H9 (cell line): ENCODE data around the gene PARP1. TPM values are rescaled to one million over a fixed set of nuclear protein-coding genes. Genes with fewer than 3 reads are reported as not detected.

Experiments used
- DNase-seq: peaks from one replicate; pipeline ENCODE4 v3.0.0-alpha.2; 2017
- H2AFZ ChIP-seq: one replicate; pipeline ENCODE4 v1.6.1; 2013; ENCODE audit warnings: mild to moderate bottlenecking, low read length, control low read depth, moderate library complexity
- H2AK5ac ChIP-seq: 2 replicates; pipeline ENCODE4 v1.6.1; 2013; ENCODE audit warnings: low read length, control low read depth, mixed read lengths; ENCODE audit not compliant: insufficient read length
- H2BK120ac ChIP-seq: one replicate; pipeline ENCODE4 v1.6.1; 2013; ENCODE audit warnings: low read depth, mild to moderate bottlenecking, low read length, control low read depth, inconsistent platforms; ENCODE audit not compliant: poor library complexity, severe bottlenecking
- H2BK12ac ChIP-seq: 2 replicates; pipeline ENCODE4 v1.6.1; 2013; ENCODE audit warnings: low read length, control low read depth, mixed read lengths, low read depth; ENCODE audit not compliant: insufficient read length
- H2BK15ac ChIP-seq: 2 replicates; pipeline ENCODE4 v1.6.1; 2013; ENCODE audit warnings: low read depth, low read length, control low read depth
- H2BK20ac ChIP-seq: one replicate; pipeline ENCODE4 v1.6.1; 2013; ENCODE audit warnings: low read depth, mild to moderate bottlenecking, low read length, control low read depth, inconsistent platforms; ENCODE audit not compliant: poor library complexity, severe bottlenecking
- H2BK5ac ChIP-seq: 2 replicates; pipeline ENCODE4 v1.6.1; 2013; ENCODE audit warnings: low read length, control low read depth, mixed read lengths; ENCODE audit not compliant: insufficient read length
- H3K14ac ChIP-seq: 2 replicates; pipeline ENCODE4 v1.6.1; 2013; ENCODE audit warnings: low read length, control low read depth; ENCODE audit not compliant: insufficient read depth
- H3K18ac ChIP-seq: 2 replicates; pipeline ENCODE4 v1.6.1; 2013; ENCODE audit warnings: low read depth, mild to moderate bottlenecking, mixed read lengths, low read length, control low read depth; ENCODE audit not compliant: insufficient read length
- H3K23ac ChIP-seq: 2 replicates; pipeline ENCODE4 v1.6.1; 2013; ENCODE audit warnings: low read length, control low read depth, mixed read lengths, low read depth; ENCODE audit not compliant: insufficient read length
- H3K23me2 ChIP-seq: 2 replicates; pipeline ENCODE4 v1.6.1; 2013; ENCODE audit warnings: low read depth, mild to moderate bottlenecking, mixed read lengths, low read length, control low read depth; ENCODE audit not compliant: insufficient read length, poor library complexity, severe bottlenecking
- H3K27ac ChIP-seq: 2 replicates; pipeline ENCODE4 v1.5.1; 2013; ENCODE audit warnings: low read length, control low read depth, mixed read lengths, low read depth; ENCODE audit not compliant: insufficient read length
- H3K27me3 ChIP-seq: 2 replicates; pipeline ENCODE4 v1.6.1; 2013; ENCODE audit warnings: low read length, control low read depth, inconsistent platforms; ENCODE audit not compliant: insufficient read depth
- H3K4ac ChIP-seq: 2 replicates; pipeline ENCODE4 v1.6.1; 2013; ENCODE audit warnings: low read depth, mild to moderate bottlenecking, control low read depth, inconsistent platforms, low read length, moderate library complexity
- H3K4me1 ChIP-seq: 2 replicates; pipeline ENCODE4 v1.6.1; 2013; ENCODE audit warnings: low read length, control low read depth, inconsistent platforms; ENCODE audit not compliant: insufficient read depth
- H3K4me2 ChIP-seq: 2 replicates; pipeline ENCODE4 v1.6.1; 2013; ENCODE audit warnings: low read length, control low read depth, mixed read lengths; ENCODE audit not compliant: insufficient read length, insufficient read depth
- H3K56ac ChIP-seq: 2 replicates; pipeline ENCODE4 v1.6.1; 2013; ENCODE audit warnings: low read depth, mild to moderate bottlenecking, mixed read lengths, low read length, control low read depth; ENCODE audit not compliant: insufficient read length
- H3K79me1 ChIP-seq: 2 replicates; pipeline ENCODE4 v1.6.1; 2013; ENCODE audit warnings: low read depth, mild to moderate bottlenecking, moderate library complexity, low read length, control low read depth, inconsistent platforms; ENCODE audit not compliant: insufficient read depth, poor library complexity, severe bottlenecking
- H3K79me2 ChIP-seq: 2 replicates; pipeline ENCODE4 v1.6.1; 2013; ENCODE audit warnings: low read length, control low read depth, inconsistent platforms; ENCODE audit not compliant: insufficient read depth
- H3K9ac ChIP-seq: 2 replicates; pipeline ENCODE4 v1.6.1; 2013; ENCODE audit warnings: low read length, control low read depth, mixed read lengths; ENCODE audit not compliant: insufficient read length; ENCODE audit errors: extremely low read depth
- H3K9me3 ChIP-seq: one replicate; pipeline ENCODE4 v1.6.1; 2013; ENCODE audit warnings: low read depth, low read length, inconsistent platforms; ENCODE audit not compliant: control insufficient read depth
- H3T11ph ChIP-seq: one replicate; pipeline ENCODE4 v1.6.1; 2013; ENCODE audit warnings: mild to moderate bottlenecking, low read length, control low read depth, inconsistent platforms
- H4K20me1 ChIP-seq: one replicate; pipeline ENCODE4 v1.6.1; 2013; ENCODE audit not compliant: control insufficient read depth, insufficient read length, insufficient read depth
- H4K5ac ChIP-seq: 2 replicates; pipeline ENCODE4 v1.6.1; 2013; ENCODE audit warnings: low read depth, mild to moderate bottlenecking, mixed read lengths, low read length, control low read depth; ENCODE audit not compliant: insufficient read length
- H4K8ac ChIP-seq: replicated peaks from 2 replicates; pipeline ENCODE4 v1.6.1; 2013; ENCODE audit warnings: low read length, control low read depth, mixed read lengths, low read depth; ENCODE audit not compliant: insufficient read length
- H4K91ac ChIP-seq: 2 replicates; pipeline ENCODE4 v1.6.1; 2013; ENCODE audit warnings: low read depth, mild to moderate bottlenecking, moderate library complexity, mixed read lengths, low read length, control low read depth; ENCODE audit not compliant: insufficient read length
- H3K27ac Mint-ChIP-seq, 3 experiments: 2 replicates in 2 of 3; 3 replicates in 1 of 3; pipeline ENCODE4 v1.8.0; 2020 to 2021; ENCODE audit warnings: mixed read lengths in 3 of 3, mild to moderate bottlenecking in 1 of 3, moderate library complexity in 1 of 3
- H3K27me3 Mint-ChIP-seq: 2 replicates; pipeline ENCODE4 v1.8.0; 2021; ENCODE audit warnings: low read depth, mild to moderate bottlenecking, moderate library complexity, mixed read lengths
- H3K36me3 Mint-ChIP-seq, 3 experiments: 2 replicates in 2 of 3; 3 replicates in 1 of 3; pipeline ENCODE4 v1.8.0; 2020 to 2021; ENCODE audit warnings: low read depth in 3 of 3, mixed read lengths in 3 of 3; ENCODE audit not compliant: insufficient read depth in 1 of 3
- H3K4me1 Mint-ChIP-seq, 2 experiments: 2 replicates each; pipeline ENCODE4 v1.8.0; 2020; ENCODE audit warnings: mixed read lengths in 2 of 2
- H3K4me3 Mint-ChIP-seq, 2 experiments: 2 replicates in 1 of 2; 3 replicates in 1 of 2; pipeline ENCODE4 v1.8.0; 2020 to 2021; ENCODE audit warnings: mild to moderate bottlenecking in 2 of 2, mixed read lengths in 2 of 2, moderate library complexity in 1 of 2
- H3K9me3 Mint-ChIP-seq, 2 experiments: 2 replicates in 1 of 2; 3 replicates in 1 of 2; pipeline ENCODE4 v1.8.0; 2020; ENCODE audit warnings: mild to moderate bottlenecking in 2 of 2, mixed read lengths in 2 of 2, moderate library complexity in 1 of 2
- WGBS: extraction: QIAGEN DNeasy Blood & Tissue Kit; methylation state at CpG from one replicate; pipeline ENCODE4 v1.1.7; 2013; ENCODE audit warnings: missing lambda C conversion rate, low lambda C conversion rate, mixed read lengths; ENCODE audit not compliant: insufficient read length; ENCODE audit errors: extremely low coverage; 5-methylcytosine and 5-hydroxymethylcytosine counted together
- total RNA-seq: library from RNA; stranded (reverse); gene quantifications from 2 replicates; pipeline ENCODE4 v1.2.1, GENCODE V29; 2021
- TF ChIP-seq, protein P1 (sequence below): fragments of 200-600 bp; sonication (generic); conservative IDR thresholded peaks from 3 replicates; pipeline ENCODE4 v1.8.0; 2021; ENCODE audit warnings: antibody characterized with exemption, mild to moderate bottlenecking

PARP1 gene
- total RNA-seq, 1 experiment from 2014 or later: 337 TPM

DNA sequence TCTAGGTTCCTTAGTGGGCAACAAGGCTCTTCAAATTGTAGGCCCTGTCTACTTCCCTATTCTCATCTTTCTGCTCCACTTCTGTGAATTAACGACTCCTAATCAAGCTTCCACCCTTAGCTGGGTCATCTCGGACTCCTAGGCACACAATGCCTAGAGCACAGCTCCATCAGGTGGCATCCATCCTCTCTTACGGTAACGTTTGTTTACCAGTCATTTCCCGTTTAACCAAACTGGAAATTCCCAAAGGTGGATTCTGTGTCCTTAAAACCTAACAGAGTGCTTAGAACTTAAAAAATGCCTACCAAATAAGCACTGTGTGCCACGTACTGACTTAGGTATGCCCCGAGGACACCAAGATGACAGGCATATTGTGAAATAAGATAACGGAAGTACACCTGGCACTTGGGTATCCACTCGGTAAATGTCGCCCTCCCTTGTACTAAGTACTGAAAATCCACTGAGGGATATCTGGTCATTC is 1.5 kb downstream of the PARP1 start:
- H3K27me3 Mint-ChIP-seq: no peaks in the 10 kb centered on the region
- no CpG with 5 or more reads among the region's 10 CpGs for WGBS
- H3K18ac ChIP-seq: no peak overlapping the region
- no peak overlapping the region for H3K56ac ChIP-seq
- no peak overlapping the region for H3K14ac ChIP-seq
- H3K79me1 ChIP-seq: peaks cover 6% of the 10 kb centered on the region
- H3K23ac ChIP-seq: no peak overlapping the region
- no peak overlapping the region for H3K4ac ChIP-seq
- H2AFZ ChIP-seq: no peak overlapping the region
- no peaks in the 10 kb centered on the region for H3K27me3 ChIP-seq
- DNase-seq: peak; percentile 22
- peaks cover 17% of the 10 kb centered on the region for H3K4me1 ChIP-seq
- no peak overlapping the region for H2BK20ac ChIP-seq
- no peak overlapping the region for H2BK15ac ChIP-seq
- TF ChIP-seq, protein P1, sequence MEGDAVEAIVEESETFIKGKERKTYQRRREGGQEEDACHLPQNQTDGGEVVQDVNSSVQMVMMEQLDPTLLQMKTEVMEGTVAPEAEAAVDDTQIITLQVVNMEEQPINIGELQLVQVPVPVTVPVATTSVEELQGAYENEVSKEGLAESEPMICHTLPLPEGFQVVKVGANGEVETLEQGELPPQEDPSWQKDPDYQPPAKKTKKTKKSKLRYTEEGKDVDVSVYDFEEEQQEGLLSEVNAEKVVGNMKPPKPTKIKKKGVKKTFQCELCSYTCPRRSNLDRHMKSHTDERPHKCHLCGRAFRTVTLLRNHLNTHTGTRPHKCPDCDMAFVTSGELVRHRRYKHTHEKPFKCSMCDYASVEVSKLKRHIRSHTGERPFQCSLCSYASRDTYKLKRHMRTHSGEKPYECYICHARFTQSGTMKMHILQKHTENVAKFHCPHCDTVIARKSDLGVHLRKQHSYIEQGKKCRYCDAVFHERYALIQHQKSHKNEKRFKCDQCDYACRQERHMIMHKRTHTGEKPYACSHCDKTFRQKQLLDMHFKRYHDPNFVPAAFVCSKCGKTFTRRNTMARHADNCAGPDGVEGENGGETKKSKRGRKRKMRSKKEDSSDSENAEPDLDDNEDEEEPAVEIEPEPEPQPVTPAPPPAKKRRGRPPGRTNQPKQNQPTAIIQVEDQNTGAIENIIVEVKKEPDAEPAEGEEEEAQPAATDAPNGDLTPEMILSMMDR: no peak
- peak overlapping the region; percentile 29 to 99 (median 92) for H3K27ac Mint-ChIP-seq
- H2BK12ac ChIP-seq: no peak overlapping the region
- H2BK5ac ChIP-seq: no peak overlapping the region
- no peaks in the 10 kb centered on the region for H3K9me3 ChIP-seq
- H4K20me1 ChIP-seq: no peaks in the 10 kb centered on the region
- H3K36me3 Mint-ChIP-seq: peaks cover 9 to 14% (median 13%) of the 10 kb centered on the region in 3 experiments; a peak in 6 of 7 replicates
- H4K8ac ChIP-seq: no peak overlapping the region
- peak overlapping the region; percentile 83 for H3K9ac ChIP-seq
- H3K27ac ChIP-seq: no peak overlapping the region
- peaks cover 43% of the 10 kb centered on the region; the same call in 1 of the 2 replicates for H3K79me2 ChIP-seq
- H4K91ac ChIP-seq: no peak overlapping the region
- no peak overlapping the region for H4K5ac ChIP-seq
- peak overlapping the region; percentile 100 for H3K4me2 ChIP-seq
- H2AK5ac ChIP-seq: no peak overlapping the region
- no peak overlapping the region for H2BK120ac ChIP-seq
- no peaks in the 10 kb centered on the region; a peak in 1 of 5 replicates for H3K9me3 Mint-ChIP-seq
- H3T11ph ChIP-seq: no peak overlapping the region
- peak overlapping the region; percentile 96 to 98 for H3K4me3 Mint-ChIP-seq
- H3K23me2 ChIP-seq: peaks cover 14% of the 10 kb centered on the region
- H3K4me1 Mint-ChIP-seq: peaks cover 50 to 53% of the 10 kb centered on the region in 2 experiments
